ENCODE data around the gene OCA2.

OCA2 gene

DNA sequence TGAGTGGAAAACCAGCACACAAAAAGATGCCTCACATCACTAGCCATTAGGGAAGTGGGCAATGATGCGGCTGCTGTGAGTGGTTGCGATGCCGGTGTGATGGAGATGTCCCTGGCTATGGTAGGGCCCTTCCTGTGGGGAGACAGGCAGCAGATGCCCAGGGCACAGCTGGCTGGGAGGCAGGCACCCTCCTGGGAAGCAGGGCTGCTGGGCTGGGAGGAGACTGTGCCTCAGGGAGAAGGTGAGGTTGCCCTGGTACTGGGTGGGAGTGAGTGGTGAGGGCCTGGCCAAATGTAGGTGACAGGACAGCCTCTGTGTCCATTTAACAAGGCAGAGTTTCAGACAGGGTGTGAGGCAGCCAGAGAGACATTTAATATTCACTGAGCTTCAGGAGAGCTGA, 335.6 kb downstream of the OCA2 start:
- Histone ChIP-seq H3K4me2 (ENCODE audit: low read depth, low read length, poor library complexity, severe bottlenecking) (no peak overlapping the region), H4K20me1 (ENCODE audit: low read depth, low read length) (no peaks in the 10 kb centered on the region), H3K27me3 (ENCODE audit: low read length) (no peaks in the 10 kb centered on the region), H3K79me2 (ENCODE audit: insufficient read depth, low read length) (no peaks in the 10 kb centered on the region), H3K9me3 (ENCODE audit: insufficient read depth, low read length) (no peaks in the 10 kb centered on the region), H3K27ac (ENCODE audit: low read depth, low read length) (no peak overlapping the region), H3F3A (ENCODE audit: insufficient read depth) (no peaks in the 10 kb centered on the region), H3K4me3 (ENCODE audit: insufficient read depth, low read length, poor library complexity, severe bottlenecking) (no peak overlapping the region), H2AFZ (ENCODE audit: low read depth, low read length, severe bottlenecking) (no peak overlapping the region), H3K9ac (ENCODE audit: low read length) (no peak overlapping the region), H3K36me3 (ENCODE audit: low read length) (no peaks in the 10 kb centered on the region), H3K9me2 (replicated peaks; ENCODE audit: insufficient read depth, low read length) (no peaks in the 10 kb centered on the region)
- TF ChIP-seq, protein P1, sequence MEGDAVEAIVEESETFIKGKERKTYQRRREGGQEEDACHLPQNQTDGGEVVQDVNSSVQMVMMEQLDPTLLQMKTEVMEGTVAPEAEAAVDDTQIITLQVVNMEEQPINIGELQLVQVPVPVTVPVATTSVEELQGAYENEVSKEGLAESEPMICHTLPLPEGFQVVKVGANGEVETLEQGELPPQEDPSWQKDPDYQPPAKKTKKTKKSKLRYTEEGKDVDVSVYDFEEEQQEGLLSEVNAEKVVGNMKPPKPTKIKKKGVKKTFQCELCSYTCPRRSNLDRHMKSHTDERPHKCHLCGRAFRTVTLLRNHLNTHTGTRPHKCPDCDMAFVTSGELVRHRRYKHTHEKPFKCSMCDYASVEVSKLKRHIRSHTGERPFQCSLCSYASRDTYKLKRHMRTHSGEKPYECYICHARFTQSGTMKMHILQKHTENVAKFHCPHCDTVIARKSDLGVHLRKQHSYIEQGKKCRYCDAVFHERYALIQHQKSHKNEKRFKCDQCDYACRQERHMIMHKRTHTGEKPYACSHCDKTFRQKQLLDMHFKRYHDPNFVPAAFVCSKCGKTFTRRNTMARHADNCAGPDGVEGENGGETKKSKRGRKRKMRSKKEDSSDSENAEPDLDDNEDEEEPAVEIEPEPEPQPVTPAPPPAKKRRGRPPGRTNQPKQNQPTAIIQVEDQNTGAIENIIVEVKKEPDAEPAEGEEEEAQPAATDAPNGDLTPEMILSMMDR (IDR thresholded peaks at IDR 0.05; ENCODE audit: insufficient read depth, low read length, poor library complexity, severe bottlenecking): no peak
- TF ChIP-seq EZH2phosphoT487 (conservative IDR thresholded peaks at IDR 0.05; ENCODE audit: low read length): no peak

DNA sequence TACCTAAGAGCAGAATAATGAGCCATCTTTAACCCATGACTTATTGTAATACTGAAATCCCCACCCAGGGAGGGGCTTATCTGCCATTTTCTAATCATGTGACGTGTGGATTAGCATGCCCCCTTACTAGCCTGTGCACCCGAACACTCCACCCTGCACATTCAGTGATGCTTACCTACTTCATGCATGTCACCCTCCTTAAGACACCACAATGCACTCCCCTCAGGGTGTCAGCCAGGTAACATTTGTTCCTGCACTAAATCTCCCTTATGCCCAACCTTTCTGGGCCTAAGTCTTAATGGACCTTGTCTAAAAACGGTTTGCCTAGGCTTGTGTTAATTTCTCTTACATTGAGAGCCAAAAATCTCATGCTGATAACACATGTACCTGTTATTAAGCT, 336.6 kb downstream of the OCA2 start:
- Histone ChIP-seq H3K4me2 (ENCODE audit: low read depth, low read length, poor library complexity, severe bottlenecking) (no peak overlapping the region), H3F3A (ENCODE audit: insufficient read depth) (no peaks in the 10 kb centered on the region), H3K36me3 (ENCODE audit: low read length) (no peaks in the 10 kb centered on the region)

DNA sequence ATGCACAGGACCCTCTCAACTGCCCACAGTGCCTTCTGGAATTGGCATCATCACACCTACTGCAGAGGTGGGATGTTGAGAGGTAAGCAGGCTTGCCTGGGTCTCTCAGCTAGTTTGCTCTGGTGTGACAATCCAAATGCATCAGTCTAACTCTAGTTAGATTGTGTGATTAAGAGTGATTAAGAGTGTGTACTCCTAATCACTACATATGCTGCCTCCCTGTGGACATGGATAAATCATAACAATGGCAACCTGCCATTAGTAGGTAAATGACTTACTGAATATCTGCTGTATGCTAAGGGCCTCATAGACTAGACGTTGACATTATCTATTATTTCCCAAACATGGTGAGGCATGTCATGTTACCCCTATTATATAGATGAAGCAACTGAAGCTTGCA, 342.1 kb downstream of the OCA2 start:
- Histone ChIP-seq H3K4me3 (ENCODE audit: insufficient read depth, low read length, poor library complexity, severe bottlenecking) (no peak overlapping the region), H3K9me3 (ENCODE audit: insufficient read depth, low read length) (no peaks in the 10 kb centered on the region), H3K27ac (ENCODE audit: low read depth, low read length) (no peak overlapping the region), H3K36me3 (ENCODE audit: low read length) (no peaks in the 10 kb centered on the region), H3F3A (ENCODE audit: insufficient read depth) (no peaks in the 10 kb centered on the region), H3K27me3 (ENCODE audit: low read length) (no peaks in the 10 kb centered on the region), H3K4me2 (ENCODE audit: low read depth, low read length, poor library complexity, severe bottlenecking) (no peak overlapping the region), H3K79me2 (ENCODE audit: insufficient read depth, low read length) (no peaks in the 10 kb centered on the region), H3K9me2 (replicated peaks; ENCODE audit: insufficient read depth, low read length) (no peaks in the 10 kb centered on the region), H4K20me1 (ENCODE audit: low read depth, low read length) (no peaks in the 10 kb centered on the region), H2AFZ (ENCODE audit: low read depth, low read length, severe bottlenecking) (no peak overlapping the region), H3K9ac (ENCODE audit: low read length) (no peak overlapping the region)
- no peak for TF ChIP-seq EZH2phosphoT487 (conservative IDR thresholded peaks at IDR 0.05; ENCODE audit: low read length)
- TF ChIP-seq, protein P1 (IDR thresholded peaks at IDR 0.05; ENCODE audit: insufficient read depth, low read length, poor library complexity, severe bottlenecking): no peak

More for the DNA sequence above, 336.6 kb downstream of the OCA2 start:
- Histone ChIP-seq H3K9me3 (ENCODE audit: insufficient read depth, low read length) (no peaks in the 10 kb centered on the region), H3K9me2 (replicated peaks; ENCODE audit: insufficient read depth, low read length) (no peaks in the 10 kb centered on the region), H4K20me1 (ENCODE audit: low read depth, low read length) (no peaks in the 10 kb centered on the region), H2AFZ (ENCODE audit: low read depth, low read length, severe bottlenecking) (no peak overlapping the region), H3K27ac (ENCODE audit: low read depth, low read length) (no peak overlapping the region), H3K79me2 (ENCODE audit: insufficient read depth, low read length) (no peaks in the 10 kb centered on the region), H3K4me3 (ENCODE audit: insufficient read depth, low read length, poor library complexity, severe bottlenecking) (no peak overlapping the region), H3K27me3 (ENCODE audit: low read length) (no peaks in the 10 kb centered on the region), H3K9ac (ENCODE audit: low read length) (no peak overlapping the region)
- TF ChIP-seq, protein P1 (IDR thresholded peaks at IDR 0.05; ENCODE audit: insufficient read depth, low read length, poor library complexity, severe bottlenecking): no peak
- no peak for TF ChIP-seq EZH2phosphoT487 (conservative IDR thresholded peaks at IDR 0.05; ENCODE audit: low read length)
